HepG2 (cell line): Measurements from ENCODE around the gene HMGN4. TPM values are rescaled to one million over a fixed set of nuclear protein-coding genes. Genes with fewer than 3 reads are reported as not detected.

ENCODE experiments used
- DPF2 ChIP-seq: sonication (generic); formaldehyde crosslinking; IDR thresholded peaks from 2 replicates; pipeline ENCODE4 v1.4.0; 2020; ENCODE audit warnings: mild to moderate bottlenecking, low read depth, missing genetic modification reagents, borderline replicate concordance
- RXRA ChIP-seq: sonication (generic); formaldehyde crosslinking; IDR thresholded peaks from 2 replicates; pipeline ENCODE4 v1.5.1; 2020; ENCODE audit warnings: missing genetic modification reagents
- ZNF160 ChIP-seq: sonication (generic); formaldehyde crosslinking; IDR thresholded peaks from 2 replicates; pipeline ENCODE4 v1.8.0; 2022; ENCODE audit warnings: mild to moderate bottlenecking, inconsistent platforms, missing genetic modification reagents
- ZNF335 ChIP-seq: sonication (generic); formaldehyde crosslinking; IDR thresholded peaks from 2 replicates; pipeline ENCODE4 v1.4.0; 2020; ENCODE audit warnings: missing genetic modification reagents
- ZNF749 ChIP-seq: sonication (generic); formaldehyde crosslinking; IDR thresholded peaks from 2 replicates; pipeline ENCODE4 v1.8.0; 2022; ENCODE audit warnings: mild to moderate bottlenecking, missing genetic modification reagents, moderate library complexity, borderline replicate concordance
- polyA plus RNA-seq, 8 experiments: library from polyadenylated mRNA; depleted of rRNA in 3 of 8; stranded (reverse) in 7 of 8; unstranded in 1 of 8; fragments of >200 nt; fragmentation: Illumina TruSeq in 4 of 8; extraction: Trizol in 4 of 8; gene quantifications; 2 replicates each; pipeline versions ENCODE4 v1.2.1 to v1.2.3, GENCODE V29; 2011 to 2016; ENCODE audit warnings: low read depth in 4 of 8, missing spikeins in 1 of 8, mixed read lengths in 1 of 8; ENCODE audit not compliant: insufficient read depth in 1 of 8
- total RNA-seq, 5 experiments: library from RNA; depleted of rRNA; stranded (reverse); fragments of >200 nt; fragmentation: Illumina TruSeq; extraction: Trizol; gene quantifications; 2 replicates each; pipeline ENCODE4 v1.2.3, GENCODE V29; 2016; ENCODE audit warnings: low read depth in 1 of 5
- TF ChIP-seq, protein P1 (sequence below): sonication (generic); formaldehyde crosslinking; IDR thresholded peaks from 2 replicates; pipeline ENCODE4 v1.5.1; 2020; ENCODE audit warnings: missing genetic modification reagents, mild to moderate bottlenecking, borderline replicate concordance
- TF ChIP-seq, protein P2 (sequence below): IDR thresholded peaks from 2 replicates; pipeline ENCODE4 v1.6.1; 2016; ENCODE audit warnings: low read depth, missing genetic modification reagents, missing compliant biosample characterization
- TF ChIP-seq, protein P3 (sequence below): IDR thresholded peaks from 2 replicates; pipeline ENCODE4 v1.6.1; 2016; ENCODE audit warnings: low read depth, control low read depth
- TF ChIP-seq, protein P4 (sequence below): sonication (generic); formaldehyde crosslinking; IDR thresholded peaks from 2 replicates; pipeline ENCODE4 v1.9.0; 2021; ENCODE audit warnings: missing genetic modification reagents, mild to moderate bottlenecking, borderline replicate concordance
- TF ChIP-seq, protein P5 (sequence below): fragments of 450-650 bp; IDR thresholded peaks from 2 replicates; pipeline ENCODE4 v1.6.1; 2017; ENCODE audit warnings: mild to moderate bottlenecking
- TF ChIP-seq, protein P6 (sequence below): sonication (generic); formaldehyde crosslinking; IDR thresholded peaks from 2 replicates; pipeline ENCODE4 v1.4.0; 2020; ENCODE audit warnings: missing genetic modification reagents, borderline replicate concordance

HMGN4 gene
- total and polyA plus RNA-seq, 2 of the 13 experiments (the other 11 are each of a cell fraction or from before 2014, with no cell fraction given): 39.9 to 52.1 TPM

DNA sequence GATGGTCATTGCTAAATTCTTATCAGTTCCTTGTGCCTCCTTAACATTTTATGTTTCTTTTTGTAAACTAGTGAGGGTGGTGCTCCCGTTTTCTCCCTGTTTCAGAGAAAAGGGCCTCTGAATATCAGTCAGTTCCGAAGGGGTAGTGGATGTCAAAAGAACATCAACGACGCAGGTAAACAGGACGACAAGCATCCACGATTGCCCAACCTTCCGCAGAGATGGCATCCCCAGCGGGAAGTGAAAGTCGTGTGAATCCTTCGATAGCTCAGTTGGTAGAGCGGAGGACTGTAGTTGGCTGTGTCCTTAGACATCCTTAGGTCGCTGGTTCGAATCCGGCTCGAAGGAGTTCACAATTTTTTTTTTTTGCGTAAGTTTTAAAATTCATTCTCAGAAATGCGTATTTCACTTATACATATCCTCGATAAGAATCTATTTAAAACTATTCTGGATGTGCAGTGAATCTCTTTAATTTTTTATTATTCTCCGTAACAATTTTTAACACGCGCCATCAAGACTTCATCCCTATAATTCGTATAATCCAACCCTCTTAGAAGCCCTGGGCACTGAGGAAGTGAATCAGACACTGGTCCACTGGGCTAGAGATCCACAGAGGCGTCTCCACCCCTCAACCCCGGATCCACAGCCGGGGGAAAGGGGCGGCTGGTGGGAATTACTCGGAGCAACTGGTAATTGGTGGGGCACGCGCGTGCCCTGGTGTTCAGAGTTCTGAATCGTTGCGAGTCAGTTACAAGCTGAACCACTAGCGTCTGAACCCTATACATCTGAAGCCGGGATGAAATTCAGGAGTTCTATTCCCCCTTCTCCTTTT, 30.7 kb downstream of the HMGN4 start (continued):
- TF ChIP-seq, protein P1, sequence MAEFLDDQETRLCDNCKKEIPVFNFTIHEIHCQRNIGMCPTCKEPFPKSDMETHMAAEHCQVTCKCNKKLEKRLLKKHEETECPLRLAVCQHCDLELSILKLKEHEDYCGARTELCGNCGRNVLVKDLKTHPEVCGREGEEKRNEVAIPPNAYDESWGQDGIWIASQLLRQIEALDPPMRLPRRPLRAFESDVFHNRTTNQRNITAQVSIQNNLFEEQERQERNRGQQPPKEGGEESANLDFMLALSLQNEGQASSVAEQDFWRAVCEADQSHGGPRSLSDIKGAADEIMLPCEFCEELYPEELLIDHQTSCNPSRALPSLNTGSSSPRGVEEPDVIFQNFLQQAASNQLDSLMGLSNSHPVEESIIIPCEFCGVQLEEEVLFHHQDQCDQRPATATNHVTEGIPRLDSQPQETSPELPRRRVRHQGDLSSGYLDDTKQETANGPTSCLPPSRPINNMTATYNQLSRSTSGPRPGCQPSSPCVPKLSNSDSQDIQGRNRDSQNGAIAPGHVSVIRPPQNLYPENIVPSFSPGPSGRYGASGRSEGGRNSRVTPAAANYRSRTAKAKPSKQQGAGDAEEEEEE: 0 out of 2 replicates have a peak, but pooled peaks have one; percentile 42
- TF ChIP-seq, protein P2, sequence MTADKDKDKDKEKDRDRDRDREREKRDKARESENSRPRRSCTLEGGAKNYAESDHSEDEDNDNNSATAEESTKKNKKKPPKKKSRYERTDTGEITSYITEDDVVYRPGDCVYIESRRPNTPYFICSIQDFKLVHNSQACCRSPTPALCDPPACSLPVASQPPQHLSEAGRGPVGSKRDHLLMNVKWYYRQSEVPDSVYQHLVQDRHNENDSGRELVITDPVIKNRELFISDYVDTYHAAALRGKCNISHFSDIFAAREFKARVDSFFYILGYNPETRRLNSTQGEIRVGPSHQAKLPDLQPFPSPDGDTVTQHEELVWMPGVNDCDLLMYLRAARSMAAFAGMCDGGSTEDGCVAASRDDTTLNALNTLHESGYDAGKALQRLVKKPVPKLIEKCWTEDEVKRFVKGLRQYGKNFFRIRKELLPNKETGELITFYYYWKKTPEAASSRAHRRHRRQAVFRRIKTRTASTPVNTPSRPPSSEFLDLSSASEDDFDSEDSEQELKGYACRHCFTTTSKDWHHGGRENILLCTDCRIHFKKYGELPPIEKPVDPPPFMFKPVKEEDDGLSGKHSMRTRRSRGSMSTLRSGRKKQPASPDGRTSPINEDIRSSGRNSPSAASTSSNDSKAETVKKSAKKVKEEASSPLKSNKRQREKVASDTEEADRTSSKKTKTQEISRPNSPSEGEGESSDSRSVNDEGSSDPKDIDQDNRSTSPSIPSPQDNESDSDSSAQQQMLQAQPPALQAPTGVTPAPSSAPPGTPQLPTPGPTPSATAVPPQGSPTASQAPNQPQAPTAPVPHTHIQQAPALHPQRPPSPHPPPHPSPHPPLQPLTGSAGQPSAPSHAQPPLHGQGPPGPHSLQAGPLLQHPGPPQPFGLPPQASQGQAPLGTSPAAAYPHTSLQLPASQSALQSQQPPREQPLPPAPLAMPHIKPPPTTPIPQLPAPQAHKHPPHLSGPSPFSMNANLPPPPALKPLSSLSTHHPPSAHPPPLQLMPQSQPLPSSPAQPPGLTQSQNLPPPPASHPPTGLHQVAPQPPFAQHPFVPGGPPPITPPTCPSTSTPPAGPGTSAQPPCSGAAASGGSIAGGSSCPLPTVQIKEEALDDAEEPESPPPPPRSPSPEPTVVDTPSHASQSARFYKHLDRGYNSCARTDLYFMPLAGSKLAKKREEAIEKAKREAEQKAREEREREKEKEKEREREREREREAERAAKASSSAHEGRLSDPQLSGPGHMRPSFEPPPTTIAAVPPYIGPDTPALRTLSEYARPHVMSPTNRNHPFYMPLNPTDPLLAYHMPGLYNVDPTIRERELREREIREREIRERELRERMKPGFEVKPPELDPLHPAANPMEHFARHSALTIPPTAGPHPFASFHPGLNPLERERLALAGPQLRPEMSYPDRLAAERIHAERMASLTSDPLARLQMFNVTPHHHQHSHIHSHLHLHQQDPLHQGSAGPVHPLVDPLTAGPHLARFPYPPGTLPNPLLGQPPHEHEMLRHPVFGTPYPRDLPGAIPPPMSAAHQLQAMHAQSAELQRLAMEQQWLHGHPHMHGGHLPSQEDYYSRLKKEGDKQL (CRISPR knock-in tag): 0 out of 2 replicates have a peak, but pooled peaks have one; percentile 30
- TF ChIP-seq ZNF749 (CRISPR knock-in tag) (no peak; the same call in 1 of the 2 replicates), ZNF335 (CRISPR knock-in tag) (peak; percentile 79), ZNF160 (CRISPR knock-in tag) (0 out of 2 replicates have a peak, but pooled peaks have one; percentile 63), RXRA (CRISPR knock-in tag) (peak; percentile 32; the same call in 1 of the 2 replicates), DPF2 (CRISPR knock-in tag) (no peak)
- TF ChIP-seq, protein P3, sequence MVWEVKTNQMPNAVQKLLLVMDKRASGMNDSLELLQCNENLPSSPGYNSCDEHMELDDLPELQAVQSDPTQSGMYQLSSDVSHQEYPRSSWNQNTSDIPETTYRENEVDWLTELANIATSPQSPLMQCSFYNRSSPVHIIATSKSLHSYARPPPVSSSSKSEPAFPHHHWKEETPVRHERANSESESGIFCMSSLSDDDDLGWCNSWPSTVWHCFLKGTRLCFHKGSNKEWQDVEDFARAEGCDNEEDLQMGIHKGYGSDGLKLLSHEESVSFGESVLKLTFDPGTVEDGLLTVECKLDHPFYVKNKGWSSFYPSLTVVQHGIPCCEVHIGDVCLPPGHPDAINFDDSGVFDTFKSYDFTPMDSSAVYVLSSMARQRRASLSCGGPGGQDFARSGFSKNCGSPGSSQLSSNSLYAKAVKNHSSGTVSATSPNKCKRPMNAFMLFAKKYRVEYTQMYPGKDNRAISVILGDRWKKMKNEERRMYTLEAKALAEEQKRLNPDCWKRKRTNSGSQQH (CRISPR knock-in tag): peak; percentile 95
- TF ChIP-seq, protein P4, sequence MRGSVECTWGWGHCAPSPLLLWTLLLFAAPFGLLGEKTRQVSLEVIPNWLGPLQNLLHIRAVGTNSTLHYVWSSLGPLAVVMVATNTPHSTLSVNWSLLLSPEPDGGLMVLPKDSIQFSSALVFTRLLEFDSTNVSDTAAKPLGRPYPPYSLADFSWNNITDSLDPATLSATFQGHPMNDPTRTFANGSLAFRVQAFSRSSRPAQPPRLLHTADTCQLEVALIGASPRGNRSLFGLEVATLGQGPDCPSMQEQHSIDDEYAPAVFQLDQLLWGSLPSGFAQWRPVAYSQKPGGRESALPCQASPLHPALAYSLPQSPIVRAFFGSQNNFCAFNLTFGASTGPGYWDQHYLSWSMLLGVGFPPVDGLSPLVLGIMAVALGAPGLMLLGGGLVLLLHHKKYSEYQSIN: no peak
- TF ChIP-seq, protein P5, sequence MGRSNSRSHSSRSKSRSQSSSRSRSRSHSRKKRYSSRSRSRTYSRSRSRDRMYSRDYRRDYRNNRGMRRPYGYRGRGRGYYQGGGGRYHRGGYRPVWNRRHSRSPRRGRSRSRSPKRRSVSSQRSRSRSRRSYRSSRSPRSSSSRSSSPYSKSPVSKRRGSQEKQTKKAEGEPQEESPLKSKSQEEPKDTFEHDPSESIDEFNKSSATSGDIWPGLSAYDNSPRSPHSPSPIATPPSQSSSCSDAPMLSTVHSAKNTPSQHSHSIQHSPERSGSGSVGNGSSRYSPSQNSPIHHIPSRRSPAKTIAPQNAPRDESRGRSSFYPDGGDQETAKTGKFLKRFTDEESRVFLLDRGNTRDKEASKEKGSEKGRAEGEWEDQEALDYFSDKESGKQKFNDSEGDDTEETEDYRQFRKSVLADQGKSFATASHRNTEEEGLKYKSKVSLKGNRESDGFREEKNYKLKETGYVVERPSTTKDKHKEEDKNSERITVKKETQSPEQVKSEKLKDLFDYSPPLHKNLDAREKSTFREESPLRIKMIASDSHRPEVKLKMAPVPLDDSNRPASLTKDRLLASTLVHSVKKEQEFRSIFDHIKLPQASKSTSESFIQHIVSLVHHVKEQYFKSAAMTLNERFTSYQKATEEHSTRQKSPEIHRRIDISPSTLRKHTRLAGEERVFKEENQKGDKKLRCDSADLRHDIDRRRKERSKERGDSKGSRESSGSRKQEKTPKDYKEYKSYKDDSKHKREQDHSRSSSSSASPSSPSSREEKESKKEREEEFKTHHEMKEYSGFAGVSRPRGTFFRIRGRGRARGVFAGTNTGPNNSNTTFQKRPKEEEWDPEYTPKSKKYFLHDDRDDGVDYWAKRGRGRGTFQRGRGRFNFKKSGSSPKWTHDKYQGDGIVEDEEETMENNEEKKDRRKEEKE: no peak
- TF ChIP-seq, protein P6, sequence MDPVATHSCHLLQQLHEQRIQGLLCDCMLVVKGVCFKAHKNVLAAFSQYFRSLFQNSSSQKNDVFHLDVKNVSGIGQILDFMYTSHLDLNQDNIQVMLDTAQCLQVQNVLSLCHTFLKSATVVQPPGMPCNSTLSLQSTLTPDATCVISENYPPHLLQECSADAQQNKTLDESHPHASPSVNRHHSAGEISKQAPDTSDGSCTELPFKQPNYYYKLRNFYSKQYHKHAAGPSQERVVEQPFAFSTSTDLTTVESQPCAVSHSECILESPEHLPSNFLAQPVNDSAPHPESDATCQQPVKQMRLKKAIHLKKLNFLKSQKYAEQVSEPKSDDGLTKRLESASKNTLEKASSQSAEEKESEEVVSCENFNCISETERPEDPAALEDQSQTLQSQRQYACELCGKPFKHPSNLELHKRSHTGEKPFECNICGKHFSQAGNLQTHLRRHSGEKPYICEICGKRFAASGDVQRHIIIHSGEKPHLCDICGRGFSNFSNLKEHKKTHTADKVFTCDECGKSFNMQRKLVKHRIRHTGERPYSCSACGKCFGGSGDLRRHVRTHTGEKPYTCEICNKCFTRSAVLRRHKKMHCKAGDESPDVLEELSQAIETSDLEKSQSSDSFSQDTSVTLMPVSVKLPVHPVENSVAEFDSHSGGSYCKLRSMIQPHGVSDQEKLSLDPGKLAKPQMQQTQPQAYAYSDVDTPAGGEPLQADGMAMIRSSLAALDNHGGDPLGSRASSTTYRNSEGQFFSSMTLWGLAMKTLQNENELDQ (CRISPR knock-in tag): peak; percentile 87; the same call in 1 of the 2 replicates
